Measurements from ENCODE around the gene CDK3. TPM values are rescaled to one million over a fixed set of nuclear protein-coding genes. Genes with fewer than 3 reads are reported as not detected.

The CDK3 gene
- total and polyA plus RNA-seq, 9 of the 15 experiments (the other 6 are each of a cell fraction or from before 2014, with no cell fraction given): 0.55 to 8.2 (median 4.7) TPM

- Histone ChIP-seq H2AFZ (ENCODE audit: low read depth, low read length) (no peak overlapping the region), H4K20me1 (replicated peaks; ENCODE audit: control insufficient read depth, insufficient read depth, low read length) (0 out of 2 replicates have a peak, but pooled peaks cover 9% of the 10 kb centered on the region), H3K9me3 (replicated peaks; ENCODE audit: control insufficient read depth, insufficient read depth, low read depth, low read length) (no peaks in the 10 kb centered on the region), H3K9ac (ENCODE audit: insufficient read depth in 1 of 2, low read depth in 2 of 2, low read length in 2 of 2) (no peak overlapping the region), H3K9me1 (ENCODE audit: control insufficient read depth, insufficient read depth, low read length) (no peaks in the 10 kb centered on the region), H3K27me3 (ENCODE audit: control insufficient read depth in 2 of 2, insufficient read depth in 2 of 2, low read length in 2 of 2) (no peaks in the 10 kb centered on the region), H3K36me3 (ENCODE audit: control insufficient read depth, insufficient read depth, low read length) (peaks cover 74% of the 10 kb centered on the region), H3K27ac (ENCODE audit: extremely low read depth, low read depth, low read length) (no peak overlapping the region), H3K4me3 (no peak overlapping the region), H3K79me2 (ENCODE audit: control insufficient read depth, insufficient read depth, low read length) (no peaks in the 10 kb centered on the region), H3K4me2 (ENCODE audit: insufficient read depth, low read length) (no peak overlapping the region), H3K4me1 (replicated peaks in 1 of 2; ENCODE audit: control insufficient read depth in 2 of 2, insufficient read depth in 2 of 2, low read length in 2 of 2) (no peaks in the 10 kb centered on the region; a peak in 1 of 5 replicates)
- BruUV-seq (replicated peaks): no TSS peak
- in situ Hi-C loops (cut with MboI) (no loop called here), intact Hi-C loops (cut with micrococcal nuclease) (no loop called here)
- ATAC-seq (no peak), FAIRE-seq (no peak), DNase-seq (ENCODE audit: extremely low read depth in 1 of 4, low spot score in 3 of 4) (no peak)
- 67% methylated on average over 6 of the region's 6 CpGs for WGBS (ENCODE audit: insufficient coverage, low coverage, missing lambda C conversion rate)
- ChIA-PET POLR2A (interaction anchor here (0.6 to 1.3 kb wide), 3 partner anchors 9 to 129 kb away, joined by 3 to 5 read pairs (median 3); no protein-coding TSS in a partner anchor), CTCF (ENCODE audit: low intra/inter-chr PET ratio) (no interaction called here)
- TF ChIP-seq CBX2 (IDR thresholded peaks at IDR 0.05; ENCODE audit: insufficient read depth, low read length, poor library complexity, severe bottlenecking): no peak
- no peak for TF ChIP-seq SREBF1 (IDR thresholded peaks at IDR 0.05; ENCODE audit: borderline replicate concordance, low read depth, low read length)
- no peak for TF ChIP-seq ZNF740 (CRISPR knock-in tag; IDR thresholded peaks at IDR 0.05)
- TF ChIP-seq ZNF740 (tag; IDR thresholded peaks at IDR 0.05): no peak
- TF ChIP-seq USF2 (CRISPR knock-in tag; IDR thresholded peaks at IDR 0.05): no peak
- no peak for TF ChIP-seq KLF13 (tag; IDR thresholded peaks at IDR 0.05; ENCODE audit: borderline replicate concordance, low read depth)
- no peak for TF ChIP-seq RAD21 (CRISPR knock-in tag; conservative IDR thresholded peaks at IDR 0.05 in 1 of 2, IDR thresholded peaks at IDR 0.05 in 1 of 2)
- TF ChIP-seq DIDO1 (tag; IDR thresholded peaks at IDR 0.05; ENCODE audit: low read depth): no peak
- no peak for TF ChIP-seq ZBTB11 (CRISPR knock-in tag; IDR thresholded peaks at IDR 0.05)
- no peak for TF ChIP-seq ZNF592 (IDR thresholded peaks at IDR 0.05)
- TF ChIP-seq NRF1 (conservative IDR thresholded peaks at IDR 0.05 in 1 of 2, IDR thresholded peaks at IDR 0.05 in 1 of 2): no peak
These were observed 39.7 kb downstream of the CDK3 start for GRCh38 chr17:76040376-76040775.

Data from K562 (cell line).